NK-92 treated with Interleukin-12 subunit alpha and Interleukin-12 subunit beta, amount 100 ng/mL, for 24 hours (cell line): ENCODE data around the gene ANKRD31.
"Not testable (repeated sequence)": the region's sequence is repeated elsewhere in the genome, so short reads cannot be mapped to it uniquely, and the experiment has no call there.

Experiments used
- DNase-seq: peaks from one replicate; lab custom pipeline; 2025; lab: John Stamatoyannopoulos, UW

ANKRD31 gene

DNA sequence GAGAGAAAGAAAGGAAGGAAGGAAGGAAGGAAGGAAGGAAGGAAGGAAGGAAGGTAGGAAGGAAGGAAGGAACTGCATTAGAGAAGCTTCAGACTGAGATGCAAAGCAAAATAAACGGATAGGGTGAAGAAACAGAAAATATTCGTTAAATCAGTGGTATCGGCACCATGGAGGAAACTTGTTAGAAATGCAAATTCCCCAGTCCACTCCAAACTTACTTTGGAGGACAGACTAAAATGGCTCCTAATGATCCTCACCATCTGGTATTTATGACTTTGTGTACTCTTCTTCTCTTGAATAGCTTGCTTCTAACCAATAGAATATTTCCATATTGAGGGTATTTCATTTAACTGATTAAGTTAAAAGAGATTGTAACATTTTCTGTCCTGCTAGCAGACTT is 96.4 kb downstream of the ANKRD31 start:
- DNase-seq, result no peak

DNA sequence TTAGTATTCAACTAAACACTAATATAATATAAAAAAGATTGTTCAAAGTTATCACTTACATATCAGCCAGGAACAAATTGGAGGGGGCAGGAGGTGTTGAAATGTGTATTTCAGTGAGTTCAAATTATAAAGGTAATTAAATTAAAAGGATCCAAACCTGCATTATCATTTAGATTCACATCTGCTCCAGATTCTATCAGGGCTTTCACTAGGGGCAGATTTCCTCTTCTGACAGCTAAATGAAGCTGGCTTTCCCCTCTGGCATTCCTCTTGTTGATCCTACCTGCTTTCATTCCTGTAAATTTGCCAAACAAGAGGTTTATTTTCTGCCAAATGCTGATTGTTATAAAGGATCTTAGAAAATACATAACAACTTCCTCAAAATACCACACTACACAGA is 98.0 kb downstream of the ANKRD31 start:
- DNase-seq, result no peak

DNA sequence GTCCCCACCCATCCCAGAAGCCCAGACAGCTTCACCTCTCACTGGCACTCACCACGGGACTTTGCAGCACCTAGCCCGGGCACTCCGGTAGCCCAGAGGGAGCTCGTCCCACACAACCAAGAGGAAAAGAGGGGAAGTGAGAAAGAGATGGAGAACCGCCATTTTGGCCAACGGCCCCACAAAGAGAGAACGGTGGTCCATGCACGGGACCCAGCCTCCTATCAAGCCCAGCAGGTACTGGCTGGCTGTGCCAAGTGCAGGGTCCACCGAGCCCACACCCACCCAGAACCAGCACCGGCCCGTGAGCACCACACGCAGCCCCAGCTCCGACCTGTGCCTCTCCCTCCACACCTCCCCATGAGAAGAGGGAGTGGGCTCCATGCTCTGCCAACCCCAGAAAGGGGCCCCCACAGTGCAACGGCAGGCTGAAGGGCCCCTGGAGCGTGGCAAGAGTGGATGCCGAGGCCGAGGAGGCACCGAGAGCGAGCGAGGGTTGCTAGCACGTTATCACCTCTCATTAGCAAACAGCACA is 105.8 kb downstream of the ANKRD31 start:
- no peak for DNase-seq

DNA sequence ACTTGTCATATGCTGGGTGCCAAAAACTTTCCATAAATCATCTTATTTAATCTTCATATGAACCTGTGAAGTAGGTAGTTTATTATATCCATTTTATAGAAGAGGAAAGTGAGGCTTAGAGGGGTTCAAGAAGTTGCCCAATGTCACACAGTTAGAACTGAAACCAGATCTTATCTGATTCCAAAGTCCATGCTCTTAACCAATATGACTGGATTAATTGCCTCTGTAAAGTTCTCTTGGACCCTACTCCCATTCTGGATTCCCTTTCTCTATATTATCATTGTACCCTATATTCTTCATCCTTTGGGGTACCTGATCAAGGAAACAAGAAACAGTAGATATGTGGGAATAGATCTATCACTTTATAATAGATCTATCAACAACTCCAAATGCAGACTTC is 119.8 kb downstream of the ANKRD31 start:
- DNase-seq, result no peak

DNA sequence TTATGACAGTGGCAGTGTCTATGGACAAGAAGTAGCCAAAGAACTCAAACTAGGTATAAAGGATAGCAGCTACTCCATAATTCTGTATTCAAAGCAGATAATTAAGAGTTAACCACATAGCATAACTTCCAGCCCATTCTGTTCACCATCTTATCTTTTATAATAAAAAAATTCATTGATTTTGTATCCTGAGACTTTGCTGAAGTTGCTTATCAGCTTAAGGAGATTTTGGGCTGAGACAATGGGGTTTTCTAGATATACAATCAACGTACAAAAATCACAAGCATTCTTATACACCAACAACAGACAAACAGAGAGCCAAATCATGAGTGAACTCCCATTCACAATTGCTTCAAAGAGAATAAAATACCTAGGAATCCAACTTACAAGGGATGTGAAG is 122.4 kb downstream of the ANKRD31 start:
- not testable (repeated sequence) for DNase-seq

DNA sequence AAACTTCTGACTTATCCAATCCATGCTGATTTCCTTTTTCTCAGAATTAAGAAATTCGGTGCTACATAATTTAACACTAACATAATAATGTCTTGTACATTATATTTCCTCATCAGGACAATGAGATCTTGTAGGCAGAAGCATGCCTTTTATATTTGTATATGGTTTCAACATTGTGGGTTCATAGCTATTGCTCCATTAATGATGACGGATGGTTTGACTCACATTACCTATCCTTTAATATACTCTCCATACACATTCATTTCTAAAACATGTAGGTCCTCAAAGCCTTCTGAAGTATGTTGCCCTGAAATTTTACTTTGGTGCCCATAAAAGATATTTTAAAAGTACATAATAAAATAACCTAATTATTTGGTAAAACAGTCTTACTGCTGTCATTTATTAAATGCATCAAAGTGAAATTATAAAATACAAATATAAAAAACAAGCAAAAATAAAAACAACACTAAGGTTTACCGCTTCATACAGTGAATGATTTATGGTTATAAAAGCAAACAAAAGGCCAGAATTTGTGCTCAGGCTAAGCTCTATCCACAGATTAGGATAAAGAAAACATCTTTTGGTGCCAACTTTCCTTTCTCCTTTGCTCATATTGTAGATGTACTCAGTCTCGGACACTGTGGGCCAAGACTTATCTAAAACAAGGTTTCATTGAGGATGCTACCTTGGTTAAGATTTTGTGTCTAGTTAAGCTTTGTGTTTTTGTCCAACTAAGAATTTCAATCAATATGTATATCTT is 123.1 kb downstream of the ANKRD31 start:
- DNase-seq, result no peak

DNA sequence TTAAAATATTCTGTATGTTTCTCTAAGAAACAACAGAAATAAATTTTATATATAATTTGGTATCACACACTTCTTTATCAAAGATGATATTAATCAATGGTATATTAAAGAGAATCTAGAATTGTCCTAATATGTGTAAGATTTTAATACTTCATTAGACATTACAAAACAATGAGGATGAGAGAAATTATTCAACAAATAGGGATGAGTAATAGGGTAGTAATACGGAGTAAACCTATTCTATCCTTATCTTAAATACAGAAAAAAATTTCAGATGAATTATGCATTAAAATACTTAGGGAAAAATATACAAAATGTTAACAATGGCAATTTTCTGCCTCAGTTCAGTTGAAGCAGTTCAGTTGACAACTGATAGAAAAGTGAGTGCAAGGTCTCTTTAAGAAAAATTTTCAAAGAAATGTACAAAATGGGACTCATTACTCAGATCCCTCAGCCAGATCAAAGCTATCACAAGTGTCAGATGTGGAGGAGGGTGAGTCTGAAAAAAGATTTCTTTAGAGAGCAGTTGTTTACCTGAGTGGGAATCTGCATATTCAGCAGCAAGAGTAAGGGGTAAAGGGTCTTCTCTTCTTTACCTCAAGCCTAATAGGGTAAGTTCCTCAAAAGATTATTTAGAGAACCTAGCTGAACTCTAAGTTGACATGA is 127.6 kb downstream of the ANKRD31 start:
- no peak for DNase-seq

DNA sequence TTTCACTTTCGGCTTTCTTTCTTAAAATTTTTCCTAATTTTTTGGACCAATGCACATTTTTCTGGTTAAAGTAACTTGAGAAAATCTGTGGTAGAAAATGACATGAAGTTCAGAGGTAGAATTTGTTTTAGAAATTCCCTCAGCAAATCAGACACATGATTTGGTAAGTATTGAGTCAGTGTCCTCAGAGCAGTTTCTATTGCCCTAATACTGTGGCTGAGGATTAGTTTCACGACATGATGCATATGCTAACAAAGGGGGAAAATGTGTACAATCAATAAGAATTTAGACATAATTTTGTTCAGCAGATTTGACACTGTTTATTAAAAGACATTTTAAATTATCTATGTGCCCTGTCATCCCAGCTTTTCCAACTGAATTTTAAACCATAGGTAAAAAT is 128.2 kb downstream of the ANKRD31 start:
- DNase-seq, result no peak

DNA sequence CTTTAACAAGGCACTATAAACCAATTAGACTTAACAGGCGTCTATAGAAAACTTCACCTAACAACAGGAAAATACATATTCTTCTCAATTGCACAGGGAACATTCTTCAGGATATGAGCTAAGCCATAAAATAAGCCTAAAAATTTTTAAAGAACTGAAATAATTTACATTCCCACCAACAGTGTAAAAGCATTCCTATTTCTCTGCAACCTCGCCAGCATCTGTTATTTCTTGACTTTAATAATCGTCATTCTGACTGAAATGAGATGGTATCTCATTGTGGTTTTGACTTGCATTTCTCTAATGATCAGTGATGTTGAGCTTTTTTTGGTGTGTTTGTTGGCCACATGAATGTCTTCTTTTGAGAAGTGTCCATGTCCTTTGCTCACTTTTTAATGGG is 140.7 kb downstream of the ANKRD31 start:
- not testable (repeated sequence) for DNase-seq

DNA sequence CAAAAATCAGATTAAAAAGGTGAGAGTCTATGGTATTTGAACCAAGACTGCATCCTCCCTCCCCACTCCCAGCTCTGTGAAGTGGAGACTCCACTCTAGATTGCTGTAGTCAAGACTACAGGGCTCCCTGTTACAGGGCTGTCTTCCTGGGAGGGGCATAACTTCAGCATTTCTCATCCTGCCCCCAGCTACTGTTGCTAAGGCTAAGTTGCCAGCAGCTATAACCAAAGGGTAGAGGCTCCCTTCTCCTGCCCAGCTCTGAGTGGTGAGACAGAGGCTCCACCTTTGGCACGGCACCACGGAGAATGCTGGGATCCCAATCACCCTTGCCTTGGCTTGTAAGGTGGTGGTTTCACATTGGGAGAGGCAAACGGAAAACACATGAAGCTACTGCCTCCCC is 145.1 kb downstream of the ANKRD31 start:
- DNase-seq, result no peak

DNA sequence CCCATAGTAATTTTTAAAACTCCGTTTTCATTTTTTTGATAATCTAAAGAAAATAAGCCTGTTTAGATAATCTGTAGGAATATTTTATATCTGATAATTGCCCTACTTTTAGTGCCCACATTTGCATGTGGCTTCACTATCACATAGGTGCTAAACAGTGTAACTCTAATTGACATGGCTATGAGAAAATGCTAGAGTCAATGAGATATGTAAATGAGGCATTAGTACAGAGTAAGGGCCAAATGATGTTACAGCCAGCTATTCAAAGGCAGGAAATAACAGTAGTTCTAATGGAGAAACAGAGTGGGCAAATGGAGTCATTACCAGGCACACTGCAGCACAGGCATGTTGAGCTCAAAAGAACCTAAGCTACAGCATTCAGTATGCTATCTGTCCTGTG is 147.0 kb downstream of the ANKRD31 start:
- DNase-seq, result no peak

DNA sequence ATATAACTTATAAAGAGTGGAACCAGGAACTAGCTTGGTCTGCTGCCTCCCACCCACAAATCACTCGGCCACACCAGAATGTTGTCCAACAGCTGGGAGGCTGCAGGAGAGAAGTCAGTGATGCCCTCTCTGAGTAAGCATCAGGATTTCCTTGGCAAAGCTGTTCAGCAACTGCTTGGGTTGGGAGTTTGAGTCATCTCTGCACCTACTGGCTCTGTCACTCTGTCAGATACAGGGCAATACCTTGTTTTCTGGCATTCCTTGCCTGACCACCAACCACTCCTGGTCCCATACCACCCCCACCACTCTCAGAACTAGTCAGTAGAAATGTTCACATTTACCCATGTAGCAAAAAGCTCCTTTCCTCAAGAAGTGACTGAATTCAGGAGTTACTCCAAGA is 147.5 kb downstream of the ANKRD31 start:
- DNase-seq, result no peak

DNA sequence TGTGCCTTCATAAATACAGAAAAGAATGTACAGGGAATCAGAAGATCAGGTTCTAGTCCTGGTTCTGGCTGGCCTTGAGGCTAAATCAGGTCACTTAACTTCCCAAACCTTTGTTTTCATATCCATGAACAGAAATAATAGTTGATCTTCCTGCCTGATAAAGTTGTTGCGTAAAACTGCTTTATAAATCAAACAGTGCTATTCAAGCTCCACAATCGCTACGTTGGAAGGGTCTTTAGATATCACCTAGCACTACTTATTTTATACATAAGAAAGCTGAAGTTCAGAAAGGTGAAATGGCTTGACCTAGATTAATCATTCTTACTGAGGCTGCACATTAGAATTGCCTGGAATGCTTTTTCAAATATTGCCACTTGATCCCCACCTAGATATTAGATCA is 148.0 kb downstream of the ANKRD31 start:
- no peak for DNase-seq

DNA sequence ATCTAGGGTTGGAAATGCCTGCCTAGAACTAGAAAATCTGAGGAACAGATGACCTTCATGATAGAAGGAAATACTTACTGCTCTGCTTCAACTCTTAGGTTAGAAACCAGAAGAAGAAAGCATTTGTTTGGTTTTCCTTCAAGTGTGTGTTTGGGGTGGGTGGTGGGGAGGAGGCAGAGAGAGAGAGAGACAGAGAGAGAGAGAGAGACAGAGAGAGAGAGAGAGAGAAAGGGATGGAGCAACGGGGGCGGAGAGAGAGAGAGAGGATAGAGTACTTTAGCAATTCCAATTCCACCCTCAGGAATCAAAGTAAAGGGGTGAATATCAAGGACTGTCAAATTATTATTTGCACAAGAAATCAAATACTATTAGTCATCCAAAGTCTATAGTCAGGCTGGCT is 155.2 kb downstream of the ANKRD31 start:
- DNase-seq, result no peak

DNA sequence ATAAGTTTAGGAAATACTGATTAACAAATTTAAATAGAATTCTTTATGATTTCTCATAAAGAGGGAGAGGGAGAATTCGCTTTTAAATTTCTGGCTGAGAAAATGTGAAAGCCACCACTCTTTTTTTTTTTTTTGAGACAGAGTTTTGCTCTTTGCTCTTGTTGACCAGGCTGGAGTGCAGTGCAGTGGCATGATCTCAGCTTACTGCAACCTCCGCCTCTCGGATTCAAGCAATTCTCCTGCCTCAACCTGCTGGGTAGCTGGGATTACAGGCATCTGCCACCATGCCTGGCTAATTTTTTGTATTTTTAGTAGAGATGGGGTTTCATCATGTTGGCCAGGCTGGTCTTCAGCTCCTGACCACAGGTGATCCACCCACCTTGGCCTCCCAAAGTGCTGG is 157.3 kb downstream of the ANKRD31 start:
- not testable (repeated sequence) for DNase-seq

DNA sequence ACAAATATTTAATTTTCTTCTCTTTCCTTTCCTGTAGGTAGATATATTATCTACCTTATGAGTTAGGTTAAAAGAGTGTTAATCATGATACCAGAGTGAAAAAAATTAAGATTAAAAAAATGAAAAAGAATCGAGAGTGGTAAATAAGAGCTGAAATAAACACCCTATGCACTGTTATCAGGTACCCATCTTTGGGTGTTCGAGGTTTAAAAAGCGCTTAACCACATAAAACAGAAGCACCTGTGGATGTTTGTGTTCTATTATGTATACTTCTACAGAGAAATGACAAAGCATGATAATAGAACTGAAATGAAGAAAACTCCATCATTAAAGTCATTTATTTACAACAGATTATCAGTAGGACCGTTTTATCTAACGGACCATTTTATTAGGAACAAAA is 158.7 kb downstream of the ANKRD31 start:
- DNase-seq, result no peak

DNA sequence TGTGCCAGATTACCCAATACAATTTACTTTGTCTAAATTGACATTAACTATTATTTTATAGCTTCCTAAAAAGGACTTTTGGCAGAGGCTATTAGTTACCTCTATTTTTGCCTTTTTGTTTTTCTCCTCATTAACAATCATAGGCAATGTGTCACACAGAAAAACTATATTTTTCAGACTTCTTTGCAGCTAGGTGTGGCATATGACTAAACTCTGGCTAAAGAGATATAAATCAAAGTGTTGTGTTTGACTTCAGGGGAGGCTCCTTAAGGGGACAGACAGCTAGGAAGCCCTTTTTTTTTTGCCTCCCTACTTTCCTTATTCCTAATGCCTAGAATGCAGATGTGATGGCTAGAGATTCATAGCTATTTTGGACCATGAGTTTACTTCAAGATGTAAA is 164.6 kb downstream of the ANKRD31 start:
- no peak for DNase-seq

DNA sequence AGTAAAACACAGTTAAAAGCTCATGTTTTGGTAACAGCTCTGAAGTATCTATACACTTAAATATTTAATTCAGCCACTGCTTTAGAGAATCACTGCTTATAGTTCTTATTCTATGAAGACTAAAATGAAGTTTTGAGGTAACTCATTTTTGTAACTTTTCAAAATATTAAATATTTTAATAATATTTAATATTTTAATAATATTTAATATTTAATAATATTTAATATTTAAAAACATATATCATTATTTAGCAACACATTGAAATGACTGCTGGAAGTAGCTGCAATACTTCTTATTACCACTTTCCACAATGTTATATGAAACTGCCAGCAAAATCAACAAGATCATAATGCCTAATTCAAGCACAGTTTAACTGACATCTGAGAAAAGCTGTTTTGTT is 165.6 kb downstream of the ANKRD31 start:
- no peak for DNase-seq

DNA sequence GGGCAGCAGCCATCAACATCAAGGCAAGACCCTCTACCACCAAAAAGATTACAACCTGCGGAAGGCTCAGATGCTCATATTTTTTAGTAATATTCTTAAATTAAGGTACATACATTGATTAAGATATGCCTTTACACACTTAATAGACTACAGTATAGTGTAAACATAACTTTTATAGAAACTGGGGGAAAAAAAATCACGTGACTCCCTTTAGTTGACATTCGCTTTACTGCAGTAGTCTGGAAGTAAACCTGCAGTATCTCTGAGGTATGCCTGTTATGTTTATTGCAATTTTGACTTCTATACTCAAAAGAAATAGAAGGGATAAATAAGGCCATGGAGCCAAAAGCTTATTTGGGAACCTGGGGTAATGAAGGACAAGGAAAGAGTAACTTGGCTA is 169.2 kb downstream of the ANKRD31 start:
- DNase-seq, result no peak

DNA sequence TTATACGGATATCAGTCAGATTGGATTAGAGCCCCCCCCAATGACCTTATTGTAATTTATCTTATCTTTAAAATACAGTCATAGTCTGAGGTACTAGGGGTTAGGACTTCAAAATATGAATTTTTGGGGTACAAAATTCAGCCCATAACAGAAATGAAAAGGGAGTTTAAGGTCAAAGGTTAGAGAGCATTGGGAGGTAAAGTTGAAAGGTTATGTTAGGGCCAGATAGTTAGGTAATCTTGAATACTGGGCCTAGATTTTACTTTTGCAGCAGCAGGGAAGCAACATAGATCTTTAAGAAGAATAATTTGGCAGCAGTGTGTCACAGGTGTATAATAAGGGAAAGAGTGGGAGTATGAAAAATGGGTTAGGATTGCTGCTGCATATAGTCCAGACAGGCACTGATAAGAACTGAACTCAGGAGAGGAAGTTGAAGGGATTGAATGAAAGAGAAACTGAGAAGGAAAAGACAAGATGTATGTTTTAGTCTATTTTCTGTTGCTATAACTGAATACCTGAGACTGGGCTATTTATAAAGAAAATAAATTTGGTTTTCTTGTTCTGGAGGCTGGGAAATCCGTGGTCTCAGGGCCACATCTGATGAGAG is 173.7 kb downstream of the ANKRD31 start:
- no peak for DNase-seq

DNA sequence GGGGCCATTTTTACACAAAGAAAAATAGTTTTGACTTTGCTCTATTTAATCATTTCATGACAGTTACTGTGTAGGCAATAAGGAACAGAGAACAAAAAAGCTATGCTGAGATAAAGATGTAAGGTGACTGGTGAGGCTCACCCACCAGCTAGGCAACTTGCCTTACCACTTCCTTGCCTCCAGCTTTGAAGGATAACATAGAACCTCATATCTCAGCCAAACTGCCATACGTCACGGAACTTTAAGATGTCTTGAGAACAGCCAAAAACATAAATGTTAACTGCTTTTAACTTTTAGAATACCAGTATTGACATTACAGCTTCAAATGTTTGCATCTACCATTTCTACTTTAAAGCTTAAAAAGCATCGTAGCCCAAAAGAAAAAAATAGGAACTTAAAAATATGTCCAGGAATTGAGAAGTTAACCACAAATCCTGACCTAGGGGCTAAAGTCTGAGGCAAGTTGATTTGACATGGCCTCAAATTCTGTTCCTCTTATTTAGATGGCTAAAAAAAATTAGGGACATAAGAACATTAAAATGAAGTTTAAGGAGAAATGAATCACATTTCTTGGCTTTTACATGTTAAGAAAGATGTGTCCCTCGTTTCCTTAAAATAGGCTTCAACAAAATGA is 176.6 kb downstream of the ANKRD31 start:
- no peak for DNase-seq

DNA sequence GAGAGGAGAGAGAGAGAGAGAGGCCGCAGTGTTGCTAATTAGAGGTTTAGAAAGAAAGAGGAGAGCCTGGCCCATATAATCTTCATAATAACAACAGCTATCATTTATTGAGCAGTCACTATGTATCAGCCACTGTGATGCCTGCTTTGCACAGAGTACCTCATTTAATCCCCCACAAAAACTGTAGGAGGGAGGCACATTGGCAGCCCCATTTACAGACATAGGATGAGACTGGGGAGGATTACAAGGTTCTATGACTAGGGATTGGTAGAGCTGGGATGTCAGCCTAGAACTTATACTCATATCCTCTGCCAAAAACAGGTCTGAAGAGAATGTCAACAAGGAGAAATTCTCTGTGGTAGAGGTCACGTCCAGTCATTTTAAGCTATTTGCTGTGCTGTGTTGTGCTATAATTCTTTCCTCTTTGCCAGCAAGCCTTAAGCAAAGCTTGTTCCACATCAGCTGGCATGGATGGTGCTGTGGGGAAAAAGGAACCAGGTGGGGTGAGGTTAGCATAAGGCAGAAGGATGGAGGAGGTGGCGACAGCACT is 177.6 kb downstream of the ANKRD31 start:
- DNase-seq, result no peak
